Measurements from ENCODE around the gene PTPN14.

- TF ChIP-seq CTCF (IDR thresholded peaks at IDR 0.05; ENCODE audit: poor library complexity, severe bottlenecking) (no peak), EZH2 (IDR thresholded peaks at IDR 0.05; ENCODE audit: borderline replicate concordance, insufficient read depth, low read length, poor library complexity, severe bottlenecking) (no peak)
Observed at GRCh38 chr1:214341459-214341858, 209.9 kb downstream of the PTPN14 start.

Data from neural cell (in vitro differentiated cells).